ENCODE data around the gene CDX2. TPM values are rescaled to one million over a fixed set of nuclear protein-coding genes. Genes with fewer than 3 reads are reported as not detected.

CDX2 gene
- total RNA-seq, 2 donors from 2014 or later, result not detected

DNA sequence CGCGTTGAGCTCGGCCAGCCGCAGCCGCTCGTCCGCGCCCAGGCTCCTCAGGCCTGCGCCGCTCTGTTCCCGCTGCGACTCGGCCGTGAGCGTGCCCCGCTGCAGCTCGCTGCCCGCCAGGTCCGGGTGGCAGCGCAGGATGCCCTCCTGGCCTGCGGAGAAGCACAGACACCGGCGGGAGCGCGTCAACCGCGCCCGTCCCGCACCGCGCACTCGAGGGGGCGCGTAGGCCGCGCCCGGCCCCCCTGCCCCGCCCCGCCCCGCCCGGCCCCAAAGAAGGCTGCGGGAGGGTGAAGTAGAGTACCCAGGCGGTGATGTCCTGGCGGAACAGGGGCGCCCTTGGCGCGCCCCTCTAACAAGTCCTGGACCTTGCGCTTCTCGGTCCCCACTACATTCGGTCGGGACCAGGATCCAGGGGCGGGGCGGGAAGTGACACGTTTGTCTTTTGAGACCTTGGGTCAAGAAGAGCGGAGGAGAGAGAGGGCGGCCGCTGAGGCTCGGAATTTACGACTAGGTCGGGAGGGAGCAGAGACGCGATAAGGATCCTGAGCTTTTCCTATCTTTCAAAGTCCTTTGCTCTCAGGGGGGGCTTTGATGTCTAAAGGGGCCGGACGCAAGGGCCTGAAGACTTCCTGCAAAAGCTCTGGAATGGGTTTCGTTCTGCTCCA, 9.3 kb upstream of the CDX2 start:
- H3K27ac ChIP-seq, result no peak overlapping the region
- peaks cover 9% of the 10 kb centered on the region for H3K27me3 ChIP-seq (replicated peaks; ENCODE audit: insufficient read depth)
- H3K9me3 ChIP-seq, result no peaks in the 10 kb centered on the region
- DNase-seq (ENCODE audit: low spot score) (no peak), ATAC-seq (ENCODE audit: insufficient number of reproducible peaks, low FRiP score, low read depth) (no peak)
- no peak for TF ChIP-seq CTCF (IDR thresholded peaks at IDR 0.05)
- no peak overlapping the region for H3K4me3 ChIP-seq
- H3K36me3 ChIP-seq, result no peaks in the 10 kb centered on the region
- peaks cover 8 to 32% of the 10 kb centered on the region in 2 donors for H3K4me1 ChIP-seq (ENCODE audit: control insufficient read depth in 1 of 2, low read depth in 2 of 2)

GRCh38 chr13:27977476-27978300, 8.6 kb upstream of the CDX2 start:
- Histone ChIP-seq H3K9me3 (no peaks in the 10 kb centered on the region), H3K27ac (no peak overlapping the region), H3K36me3 (no peaks in the 10 kb centered on the region), H3K4me1 (ENCODE audit: control insufficient read depth in 1 of 2, low read depth in 2 of 2) (peaks cover 8 to 32% of the 10 kb centered on the region in 2 donors), H3K27me3 (replicated peaks; ENCODE audit: insufficient read depth) (peaks cover 9% of the 10 kb centered on the region), H3K4me3 (no peak overlapping the region)
- no peak for ATAC-seq (ENCODE audit: insufficient number of reproducible peaks, low FRiP score, low read depth)
- TF ChIP-seq CTCF (IDR thresholded peaks at IDR 0.05), result no peak
- DNase-seq (ENCODE audit: low spot score), result no peak

DNA sequence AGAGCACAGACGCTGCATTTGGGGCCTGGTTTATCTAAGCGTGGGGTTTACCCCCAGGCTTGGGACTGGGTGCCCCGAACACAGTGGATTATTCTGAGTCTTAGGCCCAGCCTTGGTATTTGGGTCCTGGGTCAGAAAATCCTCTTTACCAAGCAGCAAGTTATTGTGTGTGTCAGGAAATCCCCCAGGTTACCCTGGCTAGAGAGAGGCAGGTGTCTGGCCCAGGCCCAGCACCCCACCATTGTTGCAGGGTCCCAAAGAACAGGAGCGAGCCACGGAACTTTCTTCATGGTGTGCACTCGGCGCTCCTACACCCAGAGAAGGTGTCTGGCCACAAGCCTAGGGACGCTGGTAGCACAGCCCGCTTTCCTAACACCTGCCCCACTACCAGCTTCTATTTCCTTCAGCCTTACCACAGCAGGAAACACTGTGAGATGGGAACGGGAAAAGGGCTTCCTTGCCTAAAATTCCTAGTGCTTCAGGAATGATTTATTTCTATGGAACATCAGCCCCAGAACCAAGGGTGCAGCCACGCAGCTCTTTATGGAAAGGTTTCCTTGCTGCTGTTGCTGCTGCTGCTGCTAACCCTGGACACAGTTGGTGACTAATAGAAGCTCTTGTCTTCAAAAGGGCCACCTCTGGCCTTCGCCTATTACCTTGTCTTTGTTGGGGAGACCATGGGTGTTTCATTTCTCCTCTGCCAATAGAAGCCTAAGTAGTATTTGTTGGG, 7.4 kb upstream of the CDX2 start:
- DNase-seq (ENCODE audit: low spot score) (no peak), ATAC-seq (ENCODE audit: insufficient number of reproducible peaks, low FRiP score, low read depth) (no peak)
- no peaks in the 10 kb centered on the region for H3K36me3 ChIP-seq

DNA sequence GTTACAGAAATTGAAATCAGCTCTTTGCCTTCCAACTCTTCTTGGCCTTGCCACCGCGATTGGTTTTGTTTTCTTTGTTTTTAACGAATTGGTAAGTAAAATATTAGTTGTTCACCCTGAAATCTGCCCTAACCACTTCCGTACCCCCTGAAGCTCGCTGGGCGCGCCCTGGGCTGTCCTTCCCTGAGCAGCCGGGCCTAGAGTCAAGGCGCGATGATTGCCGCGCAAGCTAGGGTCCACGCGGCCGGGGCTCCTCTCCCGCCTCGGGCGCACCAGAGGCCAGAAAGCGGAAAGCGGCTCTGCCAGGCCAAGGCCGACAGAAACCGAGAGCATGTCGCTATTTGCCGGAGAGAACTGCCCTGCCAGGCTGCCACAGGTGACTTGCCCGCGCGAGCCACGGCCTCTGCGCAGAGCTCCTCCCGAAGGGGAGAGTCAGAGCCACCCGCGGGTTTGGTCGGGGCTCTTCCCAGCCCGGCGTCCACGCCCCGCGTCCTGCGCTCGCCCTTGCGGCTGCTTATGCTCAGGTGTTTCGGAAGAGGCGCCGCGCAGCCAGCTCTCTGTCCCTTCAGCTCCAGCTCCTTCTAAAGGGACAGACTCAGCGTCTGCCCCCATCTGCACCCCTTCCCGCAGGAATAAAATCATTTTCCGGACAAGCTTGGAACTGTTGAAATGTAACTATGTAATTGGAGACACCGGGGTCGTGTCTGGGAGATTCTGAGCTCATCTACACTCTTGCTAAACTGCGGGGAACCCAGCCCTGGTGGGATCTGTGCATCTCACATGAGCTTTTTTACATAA, 6.6 kb upstream of the CDX2 start:
- no peaks in the 10 kb centered on the region for H3K9me3 ChIP-seq
- peaks cover 8 to 32% of the 10 kb centered on the region in 2 donors for H3K4me1 ChIP-seq (ENCODE audit: control insufficient read depth in 1 of 2, low read depth in 2 of 2)
- peaks cover 9% of the 10 kb centered on the region for H3K27me3 ChIP-seq (replicated peaks; ENCODE audit: insufficient read depth)
- DNase-seq (ENCODE audit: low spot score) (no peak), ATAC-seq (ENCODE audit: insufficient number of reproducible peaks, low FRiP score, low read depth) (no peak)
- no peak overlapping the region for H3K27ac ChIP-seq
- H3K4me3 ChIP-seq, result no peak overlapping the region
- no peaks in the 10 kb centered on the region for H3K36me3 ChIP-seq
- no peak for TF ChIP-seq CTCF (IDR thresholded peaks at IDR 0.05)

More for the DNA sequence above, 7.4 kb upstream of the CDX2 start:
- H3K4me1 ChIP-seq (ENCODE audit: control insufficient read depth in 1 of 2, low read depth in 2 of 2), result peaks cover 8 to 32% of the 10 kb centered on the region in 2 donors
- no peak overlapping the region for H3K4me3 ChIP-seq
- TF ChIP-seq CTCF (IDR thresholded peaks at IDR 0.05), result no peak
- H3K27ac ChIP-seq, result no peak overlapping the region
- H3K9me3 ChIP-seq, result no peaks in the 10 kb centered on the region
- peaks cover 9% of the 10 kb centered on the region for H3K27me3 ChIP-seq (replicated peaks; ENCODE audit: insufficient read depth)
